ENCODE results near the gene DNAH8. TPM values are rescaled to one million over a fixed set of nuclear protein-coding genes. Genes with fewer than 3 reads are reported as not detected.

The DNAH8 gene, protein sequence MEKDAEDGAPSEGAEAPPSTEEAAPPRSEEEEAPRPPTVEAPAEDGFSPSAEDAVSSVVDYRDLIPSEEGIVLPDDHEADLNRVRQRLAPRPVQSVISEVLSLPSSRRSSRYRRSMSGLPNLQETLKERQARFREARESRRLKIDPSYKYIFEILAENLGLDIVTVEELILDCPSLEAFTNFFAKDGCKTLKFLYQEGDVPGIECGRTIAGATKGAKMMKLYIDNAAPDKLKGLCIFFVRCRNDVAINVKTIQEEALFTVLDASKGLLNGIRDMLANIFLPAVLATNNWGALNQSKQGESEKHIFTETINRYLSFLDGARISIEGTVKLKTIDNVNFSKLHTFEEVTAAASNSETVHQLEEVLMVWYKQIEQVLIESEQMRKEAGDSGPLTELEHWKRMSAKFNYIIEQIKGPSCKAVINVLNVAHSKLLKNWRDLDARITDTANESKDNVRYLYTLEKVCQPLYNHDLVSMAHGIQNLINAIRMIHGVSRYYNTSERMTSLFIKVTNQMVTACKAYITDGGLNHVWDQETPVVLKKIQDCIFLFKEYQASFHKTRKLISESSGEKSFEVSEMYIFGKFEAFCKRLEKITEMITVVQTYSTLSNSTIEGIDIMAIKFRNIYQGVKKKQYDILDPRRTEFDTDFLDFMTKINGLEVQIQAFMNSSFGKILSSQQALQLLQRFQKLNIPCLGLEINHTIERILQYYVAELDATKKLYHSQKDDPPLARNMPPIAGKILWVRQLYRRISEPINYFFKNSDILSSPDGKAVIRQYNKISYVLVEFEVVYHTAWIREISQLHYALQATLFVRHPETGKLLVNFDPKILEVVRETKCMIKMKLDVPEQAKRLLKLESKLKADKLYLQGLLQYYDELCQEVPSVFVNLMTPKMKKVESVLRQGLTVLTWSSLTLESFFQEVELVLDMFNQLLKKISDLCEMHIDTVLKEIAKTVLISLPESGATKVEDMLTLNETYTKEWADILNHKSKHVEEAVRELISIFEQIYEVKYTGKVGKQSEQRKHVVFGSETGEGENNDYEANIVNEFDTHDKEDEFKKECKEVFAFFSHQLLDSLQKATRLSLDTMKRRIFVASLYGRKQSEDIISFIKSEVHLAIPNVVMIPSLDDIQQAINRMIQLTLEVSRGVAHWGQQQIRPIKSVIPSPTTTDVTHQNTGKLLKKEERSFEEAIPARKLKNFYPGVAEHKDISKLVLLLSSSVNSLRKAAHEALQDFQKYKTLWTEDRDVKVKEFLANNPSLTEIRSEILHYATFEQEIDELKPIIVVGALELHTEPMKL (N-terminal part only)
- total RNA-seq, result under 1 TPM in 3 of 9 donors, not detected in 6; 0.02 to 0.50 (median 0.02) TPM
- polyA plus RNA-seq, result not detected
- long read RNA-seq, donor 1, result 0 reads
- long read RNA-seq, donor 2, result 0 reads
- long read RNA-seq, donor 3, result 0 reads

- Histone ChIP-seq H3K4me3 (peak within 1 kb of the TSS in 11 of 12 donors; percentile 16 to 53 (median 37)), H3K27ac (no peak within 1 kb of the TSS), H3K4me1 (peaks cover 0 to 9% (median 5%) of the 10 kb centered on the region in 12 donors), H3K36me3 (no peaks in the 10 kb centered on the region), H3K9me3 (peaks cover 0 to 1% (median 0%) of the 10 kb centered on the region in 12 donors), H3K27me3 (peaks cover 3 to 64% (median 16%) of the 10 kb centered on the region in 9 donors)
- WGBS, 4 donors, result 4 to 8% (median 5%) methylated on average over 34 to 44 of the region's 44 CpGs
- intact Hi-C loops (cut with DNase I), result no loop called here
- peak in 1 of 5 donors; percentile 23 for DNase-seq
- ATAC-seq, result peak in 2 of 4 donors; percentile 14 to 44
- TF ChIP-seq POLR2A (IDR thresholded peaks at IDR 0.05), result no peak
- no peak for TF ChIP-seq CTCF (IDR thresholded peaks at IDR 0.05)
Measured at GRCh38 chr6:38715016-38715689, at the start of gene DNAH8. Gene DNAH8, plus strand, starts transcription at chr6:38715311. Its CDS starts 7,499 bp downstream, at chr6:38722810.

DNA sequence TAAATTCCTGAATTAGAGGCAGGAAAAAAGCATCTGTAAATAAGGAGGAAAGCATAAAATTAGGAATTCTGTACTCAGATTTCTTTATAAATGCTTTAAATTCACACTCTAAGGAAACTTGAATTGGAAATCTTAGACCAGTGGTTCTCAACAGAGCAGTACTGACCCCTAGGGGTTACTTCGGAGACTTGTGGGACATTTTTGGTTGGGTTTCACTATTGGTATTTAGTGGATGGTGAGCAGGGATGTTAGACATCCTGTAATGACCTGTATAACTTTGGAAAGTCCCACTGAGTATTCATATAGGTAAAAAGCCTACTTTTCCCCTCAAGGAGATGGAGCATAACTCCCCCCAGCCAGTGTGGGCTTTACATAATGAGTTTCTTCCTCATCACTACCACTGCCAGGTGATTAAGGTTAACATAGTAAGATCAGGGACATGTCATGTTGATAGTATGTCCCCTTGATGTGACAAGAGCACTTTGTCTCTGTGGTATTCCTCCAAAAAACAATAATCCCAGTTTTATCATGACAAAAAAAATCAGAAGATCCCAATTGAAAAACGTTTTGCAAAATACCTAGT is 43.1 kb upstream of the DNAH8 start:
- Histone ChIP-seq H3K4me3 (no peak overlapping the region), H3K4me1 (peaks cover 0 to 6% (median 0%) of the 10 kb centered on the region in 12 donors), H3K36me3 (peaks cover 0 to 26% (median 17%) of the 10 kb centered on the region in 9 donors), H3K27me3 (no peaks in the 10 kb centered on the region), H3K27ac (no peak overlapping the region), H3K9me3 (no peaks in the 10 kb centered on the region)
- no peak for DNase-seq
- TF ChIP-seq CTCF (IDR thresholded peaks at IDR 0.05), result peak; percentile 51 to 76 (median 72)
- no peak for TF ChIP-seq POLR2A (IDR thresholded peaks at IDR 0.05)
- ATAC-seq, result peak in 3 of 4 donors; percentile 50 to 74 (median 66)
- intact Hi-C loops (cut with DNase I), result loop anchor here in 1 of 10 donors (10.0 kb wide), 1 partner anchor 177 kb away; no protein-coding TSS in a partner anchor
- 8 to 13% (median 10%) methylated on average over 2 of the region's 2 CpGs for WGBS, 4 donors

DNA sequence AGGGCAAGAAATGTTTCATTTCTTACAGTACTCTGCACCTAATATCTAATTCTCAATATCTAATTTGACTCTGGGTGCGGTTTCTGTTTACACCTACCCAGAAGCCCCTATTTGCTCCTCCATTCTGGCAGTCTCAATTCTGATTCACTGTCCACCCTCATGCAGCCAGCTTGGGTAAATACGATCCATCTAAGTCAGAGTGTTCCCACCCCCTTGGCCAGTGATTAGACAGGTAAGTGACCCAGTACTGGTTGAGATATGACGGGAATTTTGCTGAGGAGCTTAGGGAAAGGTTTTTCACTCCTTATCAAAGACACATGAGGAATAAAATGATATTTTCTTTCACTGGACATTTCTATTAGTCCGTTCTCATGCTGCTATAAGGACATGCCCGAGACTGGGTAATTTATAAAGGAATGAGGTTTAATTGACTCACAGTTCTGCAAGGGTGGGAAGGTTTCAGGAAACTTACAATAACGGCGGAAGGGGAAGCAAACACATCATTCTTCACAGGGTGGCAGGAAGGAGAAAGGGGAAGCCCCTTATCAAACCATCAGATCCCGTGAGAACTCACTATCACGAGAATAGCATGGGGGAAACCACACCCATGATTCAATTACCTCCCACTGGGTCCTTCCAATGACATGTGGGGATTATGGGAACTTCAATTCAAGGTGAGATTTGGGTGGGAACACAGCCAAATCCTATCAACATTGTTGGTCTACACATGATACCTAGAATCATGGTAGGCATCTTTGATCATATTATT is 41.5 kb upstream of the DNAH8 start:
- H3K27me3 ChIP-seq, result no peaks in the 10 kb centered on the region
- intact Hi-C loops (cut with DNase I), result loop anchor here in 1 of 10 donors (10.0 kb wide), 1 partner anchor 179 kb away; no protein-coding TSS in a partner anchor
- TF ChIP-seq CTCF (IDR thresholded peaks at IDR 0.05), result no peak
- TF ChIP-seq POLR2A (IDR thresholded peaks at IDR 0.05), result no peak
- no peak overlapping the region for H3K4me3 ChIP-seq
- 40 to 44% (median 42%) methylated on average over 9 of the region's 9 CpGs for WGBS, 4 donors
- ATAC-seq (no peak), DNase-seq (no peak)
- peaks cover 0 to 41% (median 24%) of the 10 kb centered on the region in 9 donors for H3K36me3 ChIP-seq
- no peaks in the 10 kb centered on the region for H3K9me3 ChIP-seq
- peaks cover 0 to 6% (median 0%) of the 10 kb centered on the region in 12 donors for H3K4me1 ChIP-seq
- no peak overlapping the region for H3K27ac ChIP-seq
